HG03439 (cell line): ENCODE results near the gene CCDC32.

Source experiments
- ATAC-seq: cut with Tn5 transposase; IDR thresholded peaks from one replicate; pipeline ENCODE4 v1.9.1; 2021; ENCODE audit warnings: mild to moderate bottlenecking, moderate library complexity; ENCODE audit not compliant: unreplicated experiment

The CCDC32 gene

GRCh38 chr15:40516322-40516721, 48.5 kb downstream of the CCDC32 start:
- no peak for ATAC-seq

- no peak for ATAC-seq
Observed at GRCh38 chr15:40513609-40514008, 51.2 kb downstream of the CCDC32 start.

GRCh38 chr15:40512440-40512839, 52.4 kb downstream of the CCDC32 start:
- ATAC-seq = no peak

- ATAC-seq = peak; percentile 53
Observed at GRCh38 chr15:40511472-40512133, 53.2 kb downstream of the CCDC32 start.

GRCh38 chr15:40511093-40511471, 53.8 kb downstream of the CCDC32 start:
- ATAC-seq = peak; percentile 36

GRCh38 chr15:40510201-40510600, 54.6 kb downstream of the CCDC32 start:
- ATAC-seq = no peak

GRCh38 chr15:40508216-40508615, 56.6 kb downstream of the CCDC32 start:
- ATAC-seq = no peak

GRCh38 chr15:40506964-40507571, 57.8 kb downstream of the CCDC32 start:
- no peak for ATAC-seq
